Stomach (tissue), 9 donors: ENCODE data around the gene DRAXIN. TPM values are rescaled to one million over a fixed set of nuclear protein-coding genes. Genes with fewer than 3 reads are reported as not detected.

ENCODE experiments used
- DNase-seq, 2 donors: peaks; one replicate each; pipeline versions ENCODE4 v3.0.0 to v3.0.0-alpha.2; 2013 to 2019
- H3K27ac ChIP-seq, 5 donors: fragments of 200-600 bp in 4 of 5; sonication (generic) in 4 of 5; one replicate each; pipeline ENCODE4 v1.5.1; 2013 to 2019; ENCODE audit warnings: mild to moderate bottlenecking in 1 of 5, moderate library complexity in 1 of 5
- H3K27me3 ChIP-seq, 3 donors: fragments of 200-600 bp; sonication (generic); one replicate each; pipeline ENCODE4 v1.5.1; 2017 to 2019; ENCODE audit warnings: mixed run types in 1 of 3
- H3K36me3 ChIP-seq, 4 donors: fragments of 200-600 bp; sonication (generic); 1 replicate in 3 of 4; 2 replicates in 1 of 4; pipeline ENCODE4 v1.5.1; 2016 to 2019
- H3K4me1 ChIP-seq, 4 donors: fragments of 200-600 bp; sonication (generic); one replicate each; pipeline ENCODE4 v1.5.1; 2016 to 2019
- H3K4me3 ChIP-seq, 4 donors: fragments of 200-600 bp; sonication (generic) in 3 of 4; one replicate each; pipeline ENCODE4 v1.5.1; 2016 to 2019; ENCODE audit warnings: mild to moderate bottlenecking in 1 of 4
- H3K9me3 ChIP-seq, 4 donors: fragments of 200-600 bp; sonication (generic); one replicate each; pipeline ENCODE4 v1.5.1; 2016 to 2019
- EP300 ChIP-seq: sonication (generic); formaldehyde crosslinking; IDR thresholded peaks from one replicate; pipeline ENCODE4 v1.6.1; 2017; ENCODE audit warnings: antibody characterized with exemption
- POLR2A ChIP-seq, 4 donors: fragments of 450-650 bp; IDR thresholded peaks; one replicate each; pipeline ENCODE4 v1.6.1; 2016; ENCODE audit warnings: antibody characterized with exemption in 4 of 4, control low read depth in 2 of 4, mild to moderate bottlenecking in 1 of 4, moderate library complexity in 1 of 4
- POLR2AphosphoS5 ChIP-seq, 3 donors: sonication (generic); formaldehyde crosslinking; IDR thresholded peaks; one replicate each; pipeline ENCODE4 v1.6.1; 2016; ENCODE audit warnings: antibody characterized with exemption in 3 of 3
- WGBS, 5 donors: extraction: QIAGEN DNeasy Blood & Tissue Kit in 3 of 5; methylation state at CpG; one replicate each; pipeline versions ENCODE4 v1.1.5 to v1.1.7; 2013 to 2018; 5-methylcytosine and 5-hydroxymethylcytosine counted together
- intact Hi-C: fragments of 100-400 bp; cut with DNase I; formaldehyde crosslinking; loops from one replicate; pipeline ENCODE4 v1.15.1; 2023; ENCODE audit warnings: low total_unique reads
- polyA plus RNA-seq, 3 donors: library from polyadenylated mRNA; stranded (reverse); fragments of 200-250 nt; gene quantifications; one replicate each; pipeline ENCODE4 v1.2.3, GENCODE V29; 2013
- total RNA-seq, 5 donors: library from RNA; depleted of rRNA; stranded (reverse); fragments of >200 nt; gene quantifications; one replicate each; pipeline versions ENCODE4 v1.1.0 to v1.2.3, GENCODE V29; 2014 to 2016
- TF ChIP-seq, protein P1 (sequence below), 7 experiments: fragments of 450-650 bp in 4 of 7; fragments of 200-600 bp in 3 of 7; sonication (generic) in 3 of 7; IDR thresholded peaks; one replicate each; pipeline ENCODE4 v1.5.1; 2016 to 2019; ENCODE audit warnings: antibody characterized with exemption in 7 of 7, control low read depth in 2 of 7, mild to moderate bottlenecking in 1 of 7
- donor health status: healthy with polysubstance abuse.
- donor health status: Bipolar disorder and iron deficiency.
- donor health status: healthy.

Gene DRAXIN
- total and polyA plus RNA-seq, 8 donors: 0.03 to 0.18 (median 0.06) TPM; not detected in 5

GRCh38 chr1:11766429-11766776 lies 74.9 kb downstream of the DRAXIN start:
- Histone ChIP-seq H3K27ac (no peak overlapping the region), H3K36me3 (no peaks in the 10 kb centered on the region), H3K9me3 (no peaks in the 10 kb centered on the region), H3K27me3 (peaks cover 0 to 40% (median 13%) of the 10 kb centered on the region in 3 donors), H3K4me1 (peaks cover 0 to 8% (median 6%) of the 10 kb centered on the region in 4 donors), H3K4me3 (no peak overlapping the region)
- WGBS, 5 donors: 52 to 81% (median 73%) methylated on average over 5 to 14 of the region's 14 CpGs
- DNase-seq: no peak
- intact Hi-C loops: no loop called here
- TF ChIP-seq, protein P1, sequence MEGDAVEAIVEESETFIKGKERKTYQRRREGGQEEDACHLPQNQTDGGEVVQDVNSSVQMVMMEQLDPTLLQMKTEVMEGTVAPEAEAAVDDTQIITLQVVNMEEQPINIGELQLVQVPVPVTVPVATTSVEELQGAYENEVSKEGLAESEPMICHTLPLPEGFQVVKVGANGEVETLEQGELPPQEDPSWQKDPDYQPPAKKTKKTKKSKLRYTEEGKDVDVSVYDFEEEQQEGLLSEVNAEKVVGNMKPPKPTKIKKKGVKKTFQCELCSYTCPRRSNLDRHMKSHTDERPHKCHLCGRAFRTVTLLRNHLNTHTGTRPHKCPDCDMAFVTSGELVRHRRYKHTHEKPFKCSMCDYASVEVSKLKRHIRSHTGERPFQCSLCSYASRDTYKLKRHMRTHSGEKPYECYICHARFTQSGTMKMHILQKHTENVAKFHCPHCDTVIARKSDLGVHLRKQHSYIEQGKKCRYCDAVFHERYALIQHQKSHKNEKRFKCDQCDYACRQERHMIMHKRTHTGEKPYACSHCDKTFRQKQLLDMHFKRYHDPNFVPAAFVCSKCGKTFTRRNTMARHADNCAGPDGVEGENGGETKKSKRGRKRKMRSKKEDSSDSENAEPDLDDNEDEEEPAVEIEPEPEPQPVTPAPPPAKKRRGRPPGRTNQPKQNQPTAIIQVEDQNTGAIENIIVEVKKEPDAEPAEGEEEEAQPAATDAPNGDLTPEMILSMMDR (IDR thresholded peaks at IDR 0.05): no peak
- TF ChIP-seq POLR2A (IDR thresholded peaks at IDR 0.05): no peak

- Histone ChIP-seq H3K27ac (no peak overlapping the region), H3K36me3 (no peaks in the 10 kb centered on the region), H3K4me1 (no peaks in the 10 kb centered on the region), H3K9me3 (no peaks in the 10 kb centered on the region), H3K27me3 (peaks cover 0 to 24% (median 0%) of the 10 kb centered on the region in 3 donors), H3K4me3 (no peak overlapping the region)
- WGBS, 5 donors: 58 to 77% (median 75%) methylated on average over 4 to 16 of the region's 16 CpGs
- intact Hi-C loops: no loop called here
- no peak for DNase-seq
- TF ChIP-seq, protein P1 (IDR thresholded peaks at IDR 0.05): no peak
- TF ChIP-seq POLR2A (IDR thresholded peaks at IDR 0.05) (no peak), EP300 (no peak), POLR2AphosphoS5 (IDR thresholded peaks at IDR 0.05) (no peak)
Measured at GRCh38 chr1:11767922-11768704, 76.6 kb downstream of the DRAXIN start.

DNA sequence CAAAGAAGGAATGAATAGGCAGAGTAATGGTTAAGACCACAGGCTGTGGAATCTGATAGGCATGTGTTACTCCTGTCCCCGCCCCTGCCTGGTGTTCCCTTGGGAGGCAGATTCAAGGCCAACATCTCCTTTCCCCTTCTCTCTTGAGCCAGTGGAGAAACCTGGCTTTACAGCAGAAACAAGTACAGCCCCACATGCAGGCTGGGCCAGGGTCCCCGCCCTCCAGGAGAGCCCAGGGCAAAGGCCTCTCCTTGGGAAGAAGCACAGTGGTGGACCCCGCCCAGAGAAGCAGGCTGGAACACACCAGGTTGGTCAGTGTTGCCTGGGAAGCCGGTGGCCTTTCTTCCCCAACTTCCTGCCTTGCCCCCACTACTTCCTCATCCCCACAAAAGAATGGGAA lies 77.3 kb downstream of the DRAXIN start:
- H3K27me3 ChIP-seq: peaks cover 0 to 24% (median 0%) of the 10 kb centered on the region in 3 donors

GRCh38 chr1:11769274-11769673 lies 77.8 kb downstream of the DRAXIN start:
- intact Hi-C loops: no loop called here
- Histone ChIP-seq H3K9me3 (no peaks in the 10 kb centered on the region), H3K27me3 (peaks cover 0 to 22% (median 0%) of the 10 kb centered on the region in 3 donors), H3K27ac (no peak overlapping the region), H3K4me1 (no peaks in the 10 kb centered on the region), H3K36me3 (no peaks in the 10 kb centered on the region), H3K4me3 (no peak overlapping the region)
- TF ChIP-seq POLR2AphosphoS5 (IDR thresholded peaks at IDR 0.05): no peak
- TF ChIP-seq EP300: no peak
- TF ChIP-seq, protein P1 (IDR thresholded peaks at IDR 0.05): no peak
- no peak for TF ChIP-seq POLR2A (IDR thresholded peaks at IDR 0.05)
- no peak for DNase-seq
- WGBS, 5 donors: 80 to 96% (median 88%) methylated on average over 4 of the region's 4 CpGs

More for the DNA sequence above, 77.3 kb downstream of the DRAXIN start:
- Histone ChIP-seq H3K9me3 (no peaks in the 10 kb centered on the region), H3K36me3 (no peaks in the 10 kb centered on the region), H3K4me3 (no peak overlapping the region), H3K27ac (no peak overlapping the region), H3K4me1 (no peaks in the 10 kb centered on the region)
- TF ChIP-seq, protein P1 (IDR thresholded peaks at IDR 0.05): no peak
- TF ChIP-seq POLR2AphosphoS5 (IDR thresholded peaks at IDR 0.05) (no peak), POLR2A (IDR thresholded peaks at IDR 0.05) (no peak), EP300 (no peak)
- intact Hi-C loops: no loop called here
- DNase-seq: no peak
- 41 to 50% (median 43%) methylated on average over 4 of the region's 4 CpGs for WGBS, 5 donors
